HG02642 (cell line): ENCODE data around the gene TOP3B.

Experiments used
- ATAC-seq: cut with Tn5 transposase; IDR thresholded peaks from one replicate; pipeline ENCODE4 v1.9.1; 2021; ENCODE audit warnings: mild to moderate bottlenecking; ENCODE audit not compliant: unreplicated experiment, poor library complexity

Gene TOP3B

DNA sequence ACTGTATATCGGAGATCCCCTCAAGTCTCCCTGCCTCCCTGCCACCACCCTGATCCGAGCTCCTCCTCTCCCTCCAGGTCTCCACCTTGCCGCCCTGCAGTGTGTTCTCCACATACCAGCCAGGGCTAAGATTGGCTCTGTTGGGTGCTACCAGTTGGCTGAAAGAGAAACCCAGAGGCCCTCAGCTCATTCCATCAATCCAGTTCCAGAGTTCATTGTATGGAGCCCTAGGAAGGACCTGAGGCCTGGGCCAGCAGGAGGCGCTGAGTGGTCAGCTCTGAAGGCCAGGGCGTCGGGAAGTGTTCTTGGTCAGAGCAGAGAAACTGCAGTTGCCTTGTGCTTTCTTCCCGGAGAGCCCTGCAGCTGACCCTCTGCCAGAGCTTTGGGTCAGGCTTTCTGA, 2.2 kb upstream of the TOP3B start:
- no peak for ATAC-seq

DNA sequence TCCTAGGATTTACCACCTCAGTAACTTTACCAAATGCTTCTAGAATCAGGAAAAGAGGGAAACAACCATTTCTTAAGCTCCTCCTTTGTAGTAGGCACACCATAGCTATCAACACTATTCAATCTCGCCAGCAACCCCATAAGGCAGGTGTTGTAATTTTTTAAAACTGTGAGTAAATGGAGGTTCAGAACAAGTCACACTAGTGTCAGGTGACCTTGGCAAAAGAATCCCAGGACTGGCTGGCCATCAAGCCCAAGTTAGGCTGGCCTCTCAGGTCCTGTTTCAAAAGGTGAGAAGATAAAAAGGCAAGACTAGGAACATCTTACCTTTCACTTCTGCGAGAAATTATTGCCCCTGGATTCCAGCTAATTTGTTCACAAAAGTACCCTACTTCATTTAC, 713 bp downstream of the TOP3B start:
- ATAC-seq: no peak

DNA sequence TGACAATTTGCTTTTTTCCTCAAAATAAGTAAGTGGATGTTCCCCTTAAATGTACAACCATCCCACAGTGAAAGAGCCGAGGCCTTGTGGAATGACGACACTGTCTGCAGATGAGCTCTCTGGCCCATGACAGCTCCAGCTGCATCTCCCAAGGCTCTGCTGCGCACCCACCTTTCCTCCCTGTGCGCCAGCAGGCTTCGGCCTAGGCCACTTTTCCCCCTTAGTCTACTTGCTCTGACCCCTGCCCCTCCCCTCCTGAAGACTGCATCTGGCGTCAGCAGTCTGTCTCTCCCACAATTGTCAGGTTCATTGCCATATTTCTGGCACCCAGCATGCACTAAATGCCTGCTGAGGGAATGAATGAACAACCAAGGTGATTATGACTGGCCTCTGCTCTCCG, 2.0 kb downstream of the TOP3B start:
- ATAC-seq: no peak

DNA sequence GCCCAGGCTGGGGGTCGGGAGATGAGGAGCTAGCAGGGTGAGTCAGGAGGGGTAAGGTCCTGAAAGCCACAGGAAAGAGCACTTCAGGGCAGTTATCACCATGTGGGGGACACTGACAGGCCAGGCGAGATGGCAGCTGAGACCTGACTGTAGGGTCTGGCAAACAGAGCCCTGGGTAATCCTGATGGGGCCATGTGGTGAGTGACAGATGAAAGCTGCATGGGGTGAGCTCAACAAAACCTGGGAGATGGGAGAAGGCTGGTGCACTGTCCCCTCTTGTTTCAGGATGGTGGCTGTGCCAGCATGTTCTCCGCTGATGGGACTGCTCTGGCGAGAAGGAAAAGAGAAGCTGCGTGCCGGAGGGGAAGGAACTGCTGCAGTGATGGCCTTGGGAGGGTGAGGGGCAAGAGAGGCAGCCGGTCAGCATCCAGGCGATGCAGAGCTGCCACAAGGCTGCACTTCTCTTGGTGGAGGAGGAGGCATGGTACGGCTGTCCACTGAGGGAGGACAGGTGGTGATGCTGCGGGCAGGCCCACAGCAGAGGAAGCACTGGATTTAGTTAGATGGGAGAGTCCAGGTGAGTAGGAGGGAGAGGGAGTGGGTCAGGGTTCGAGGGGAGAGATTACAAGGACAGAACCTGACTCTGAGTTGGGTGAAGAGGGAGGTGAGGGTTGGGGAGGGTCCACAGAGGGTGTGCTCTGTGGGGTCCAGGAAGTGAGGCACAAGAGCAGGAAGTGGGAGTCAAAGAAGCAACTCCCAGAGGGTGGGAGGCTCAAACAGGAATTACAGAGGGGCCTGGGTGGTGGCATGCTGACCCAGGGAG, 3.8 kb downstream of the TOP3B start:
- no peak for ATAC-seq

DNA sequence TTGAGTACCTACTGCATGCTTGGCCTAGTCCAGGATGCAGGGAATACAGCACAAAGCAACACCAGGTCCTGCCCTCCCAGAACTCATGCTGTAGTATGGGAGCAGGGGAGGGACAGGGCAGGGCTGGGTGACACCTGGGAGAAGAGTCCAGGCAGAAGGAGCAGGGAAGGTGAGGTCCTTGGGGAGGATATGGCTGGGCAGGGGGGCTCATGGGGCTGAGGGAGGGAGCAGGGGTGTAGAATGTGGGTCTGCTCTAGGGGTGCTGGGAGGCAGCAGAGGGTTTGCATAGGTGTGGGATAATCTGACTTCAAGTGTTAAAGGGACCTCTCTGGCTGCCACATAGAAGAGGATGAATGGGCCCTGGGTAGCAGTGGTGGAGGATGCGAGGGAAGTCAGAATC, 4.8 kb downstream of the TOP3B start:
- no peak for ATAC-seq

DNA sequence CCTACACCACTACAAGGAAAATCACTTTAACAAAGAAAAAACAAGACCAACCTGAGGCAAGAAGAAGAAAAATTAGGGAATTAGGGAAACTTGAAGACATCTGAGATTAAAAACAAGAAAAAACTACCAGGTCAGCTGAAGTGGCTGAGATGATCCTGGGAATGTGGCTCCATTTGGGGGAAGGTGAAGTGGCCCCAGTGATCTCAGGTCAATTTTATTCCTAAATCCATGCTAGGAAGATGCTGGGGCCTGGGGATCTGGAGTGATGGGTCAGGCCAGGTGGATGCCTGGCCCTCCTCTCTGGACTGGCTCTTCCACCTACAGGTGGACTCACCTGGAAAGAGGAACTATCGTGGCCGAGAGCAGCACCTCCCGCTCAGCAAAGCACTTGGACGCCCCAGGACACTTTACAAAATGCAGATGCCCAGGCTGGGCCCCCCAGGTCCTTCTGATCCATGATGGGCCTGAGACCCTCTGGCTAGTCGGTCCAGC, 6.7 kb downstream of the TOP3B start:
- ATAC-seq: no peak

DNA sequence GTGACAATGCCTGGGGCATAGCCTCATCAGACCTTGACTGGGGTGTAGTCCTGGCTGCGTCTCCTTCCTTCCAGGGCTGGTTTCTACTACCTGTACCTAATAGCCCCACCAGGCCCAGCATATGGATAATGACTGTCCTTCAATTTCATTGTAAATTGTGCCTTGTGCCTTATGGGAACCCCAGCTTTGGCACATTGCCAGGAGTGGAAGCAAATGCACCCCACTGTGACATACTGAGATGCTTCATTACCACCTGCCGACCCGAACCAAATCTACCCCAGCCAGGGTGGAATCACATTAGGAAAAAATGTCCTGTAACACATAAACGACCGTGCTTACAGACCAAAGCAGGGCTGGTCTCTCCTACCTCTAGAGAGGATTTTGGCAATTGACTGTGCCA, 7.3 kb downstream of the TOP3B start:
- ATAC-seq: no peak

DNA sequence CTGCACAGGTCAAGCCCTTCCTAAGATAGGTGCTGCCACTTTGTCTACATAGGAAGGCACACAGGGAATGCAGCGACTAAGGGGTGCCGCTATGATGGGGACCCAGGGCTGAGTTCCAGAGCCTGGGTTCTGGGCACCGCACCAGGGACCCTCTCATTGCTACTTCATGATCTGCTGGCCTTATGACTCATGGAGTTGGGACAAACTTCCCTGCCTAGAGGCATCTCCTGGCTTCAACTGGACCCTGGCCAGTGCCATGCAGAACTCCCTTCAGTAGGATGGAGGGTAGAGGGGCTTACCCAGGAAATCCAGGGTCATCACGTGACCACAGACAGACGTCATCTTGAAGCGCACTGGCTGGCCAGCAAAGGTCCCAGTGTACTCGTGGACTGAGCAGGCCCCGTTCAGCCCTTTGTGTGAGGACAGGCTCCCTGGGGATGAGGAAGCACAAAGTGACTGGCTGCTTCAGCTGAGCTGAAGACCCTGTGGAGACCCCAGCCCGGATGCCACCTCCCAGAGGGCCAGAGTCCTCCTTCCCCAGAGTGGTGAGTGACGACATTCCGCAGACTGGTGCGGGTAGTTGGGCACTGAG, 8.4 kb downstream of the TOP3B start:
- no peak for ATAC-seq

DNA sequence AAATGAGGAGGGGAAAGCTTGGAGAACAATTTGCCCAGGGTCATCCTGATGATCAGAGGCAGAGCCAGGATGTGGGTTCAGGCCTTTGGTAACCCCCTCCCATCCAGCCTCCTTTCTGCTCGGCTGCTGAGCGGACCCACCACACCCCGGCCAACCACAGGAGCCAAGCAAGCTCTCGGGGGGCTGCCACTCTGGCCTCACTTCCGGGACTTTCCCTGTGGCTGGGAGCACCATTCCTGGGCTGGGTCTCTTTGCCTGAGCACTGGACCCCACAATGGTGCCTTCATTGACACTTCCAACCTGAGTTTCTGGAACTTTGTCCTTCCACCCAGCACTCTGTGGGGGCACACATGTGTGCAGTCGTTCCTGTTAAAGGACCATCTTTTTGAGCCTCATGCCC, 9.8 kb downstream of the TOP3B start:
- ATAC-seq: no peak

DNA sequence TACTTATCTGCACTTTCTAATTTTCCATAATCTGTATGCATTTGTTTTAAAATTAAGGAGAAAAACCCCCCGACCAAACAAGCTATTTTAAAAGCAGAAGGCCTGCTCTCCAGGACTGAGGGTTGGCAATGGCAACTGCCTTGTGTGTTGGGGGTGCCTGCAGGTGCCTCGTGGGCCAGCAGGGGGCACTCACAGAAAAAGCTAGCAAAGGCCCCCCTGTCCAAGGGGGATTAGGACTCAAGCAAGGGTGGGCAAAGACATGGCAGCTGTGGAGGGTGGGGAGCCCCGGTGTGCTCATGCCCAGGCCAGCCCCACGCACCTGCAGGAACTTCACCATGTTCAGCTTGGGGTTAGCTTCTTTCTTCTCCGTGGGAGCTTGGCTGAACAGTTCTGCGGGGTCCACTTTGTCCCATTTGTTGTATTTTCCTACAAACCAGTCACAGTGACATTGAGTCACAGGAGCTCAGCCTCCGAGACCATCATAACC, 10.3 kb downstream of the TOP3B start:
- no peak for ATAC-seq

DNA sequence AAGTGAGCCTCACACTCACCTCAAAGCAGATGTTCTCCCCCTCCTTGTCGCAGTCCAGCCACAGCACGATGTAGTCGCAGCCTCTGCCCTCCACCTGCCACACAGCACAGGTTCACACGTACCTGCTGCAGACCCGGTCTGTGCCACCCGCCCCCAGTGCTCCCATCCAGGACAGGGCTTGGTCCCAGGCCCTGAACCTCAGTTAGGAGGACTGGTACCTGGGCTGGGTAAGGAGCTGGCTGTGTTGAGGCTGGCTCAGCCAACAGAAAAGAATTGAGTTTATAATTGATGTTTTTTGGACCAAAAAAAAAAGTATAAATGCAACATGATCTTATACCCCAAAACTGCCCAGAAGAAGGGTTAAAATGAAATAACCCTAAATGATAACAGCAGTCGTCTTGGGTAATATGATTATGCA, 10.7 kb downstream of the TOP3B start:
- ATAC-seq: no peak

DNA sequence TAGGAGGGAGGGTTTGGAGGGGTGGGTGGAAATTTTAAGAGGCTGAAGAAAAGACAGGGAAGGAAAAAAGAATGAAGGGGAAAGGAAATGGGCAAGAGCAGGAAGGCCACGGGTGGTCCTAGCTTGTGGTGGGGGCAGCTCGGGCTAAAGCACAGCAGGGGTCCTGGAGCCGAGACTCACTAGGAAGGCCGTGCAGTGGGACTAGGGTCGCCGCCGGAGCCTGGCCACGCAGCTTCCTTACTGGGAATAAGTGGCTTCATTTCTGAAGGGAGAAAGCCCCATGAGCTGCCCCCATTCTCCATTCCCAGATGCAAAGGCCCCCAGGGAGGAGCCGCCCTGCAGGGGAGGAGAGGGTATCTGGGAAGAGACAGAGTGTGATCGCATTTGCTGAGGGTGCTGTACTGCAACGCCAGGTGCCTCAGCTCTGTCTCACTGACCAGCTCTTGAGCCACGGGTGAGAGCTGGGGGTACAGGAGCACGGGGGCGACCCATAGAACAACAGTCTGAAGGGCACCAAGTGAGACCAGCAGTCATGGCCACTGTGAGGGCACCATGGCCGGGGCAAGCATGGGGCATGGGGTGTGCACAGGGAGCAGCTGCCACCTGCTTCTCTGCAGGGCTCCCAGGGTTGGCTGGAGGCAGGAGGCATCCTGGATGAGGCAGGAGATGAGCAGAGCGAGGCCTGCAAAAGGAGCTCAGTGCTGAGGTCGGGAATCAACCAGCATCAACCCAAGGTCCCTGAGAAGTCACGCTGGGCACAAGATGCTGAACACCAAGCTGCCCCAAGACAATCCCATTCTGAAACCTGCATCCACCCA, 11.6 kb downstream of the TOP3B start:
- ATAC-seq: no peak

DNA sequence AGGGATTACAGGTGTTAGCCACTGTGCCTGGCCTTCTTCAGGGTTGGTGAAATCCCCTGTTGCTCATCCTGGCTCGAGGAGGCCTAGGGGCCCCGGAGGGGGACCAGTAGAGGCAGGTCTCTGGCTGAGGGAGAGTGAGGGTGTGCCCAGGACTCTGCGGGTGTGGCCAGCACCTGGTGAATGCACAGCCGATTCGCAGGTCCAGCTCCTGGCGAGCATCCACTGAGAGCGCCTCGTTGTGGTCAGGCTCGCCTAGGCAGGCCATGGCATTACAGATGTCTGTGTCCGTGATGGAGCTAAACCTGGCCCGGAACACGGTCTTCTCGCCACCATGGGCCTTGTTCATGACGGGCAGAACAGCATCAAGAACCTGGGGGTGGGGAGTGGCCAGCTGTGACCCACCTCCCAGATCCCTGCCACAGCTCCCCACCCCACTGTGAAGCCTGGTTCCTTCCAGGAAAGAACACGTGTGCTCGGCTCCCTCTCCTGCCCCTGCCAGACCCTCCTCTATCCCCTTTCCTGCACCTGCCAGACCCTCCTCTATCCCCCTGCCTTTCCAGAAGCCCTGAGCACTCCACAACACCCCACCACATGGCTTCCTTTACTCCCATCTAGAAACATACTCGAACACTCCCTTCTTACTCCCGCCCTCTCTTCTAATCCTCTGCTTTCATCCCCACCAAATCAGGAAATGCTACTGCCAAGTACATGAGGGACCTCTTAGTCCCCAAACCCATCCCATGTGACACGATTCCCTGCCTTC, 12.4 kb downstream of the TOP3B start:
- ATAC-seq: no peak

DNA sequence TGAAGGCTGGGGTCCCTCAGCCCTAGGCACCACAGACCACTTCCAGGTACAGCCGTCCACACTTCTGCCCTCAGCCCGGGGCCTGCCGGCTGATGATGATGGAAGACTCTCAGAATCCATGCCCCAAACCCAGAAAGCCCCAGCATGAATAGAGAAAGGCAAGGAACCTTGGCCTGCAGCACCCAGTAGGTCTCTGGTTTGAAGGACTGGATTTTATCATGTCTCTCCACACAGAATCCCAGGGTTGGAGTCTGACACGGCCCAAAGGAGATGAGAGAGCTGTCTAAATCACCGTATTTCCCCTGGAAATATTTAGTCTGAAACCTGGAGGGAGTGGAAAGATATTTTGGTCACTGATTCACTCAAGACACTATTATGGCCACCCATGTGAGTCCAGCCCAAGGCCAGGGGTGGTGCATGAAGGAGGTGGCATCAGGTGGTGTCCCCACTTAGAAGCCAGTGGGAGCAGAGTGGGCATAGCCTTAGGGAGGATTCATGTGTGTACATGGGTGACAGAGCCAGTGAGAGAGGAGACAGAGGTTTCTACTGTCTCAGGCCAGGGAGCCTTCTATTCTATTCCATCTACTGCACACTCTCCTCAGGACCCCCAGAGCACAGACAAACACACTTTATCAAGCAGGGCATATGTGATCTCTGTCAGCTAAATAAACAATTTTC, 14.0 kb downstream of the TOP3B start:
- ATAC-seq: no peak

DNA sequence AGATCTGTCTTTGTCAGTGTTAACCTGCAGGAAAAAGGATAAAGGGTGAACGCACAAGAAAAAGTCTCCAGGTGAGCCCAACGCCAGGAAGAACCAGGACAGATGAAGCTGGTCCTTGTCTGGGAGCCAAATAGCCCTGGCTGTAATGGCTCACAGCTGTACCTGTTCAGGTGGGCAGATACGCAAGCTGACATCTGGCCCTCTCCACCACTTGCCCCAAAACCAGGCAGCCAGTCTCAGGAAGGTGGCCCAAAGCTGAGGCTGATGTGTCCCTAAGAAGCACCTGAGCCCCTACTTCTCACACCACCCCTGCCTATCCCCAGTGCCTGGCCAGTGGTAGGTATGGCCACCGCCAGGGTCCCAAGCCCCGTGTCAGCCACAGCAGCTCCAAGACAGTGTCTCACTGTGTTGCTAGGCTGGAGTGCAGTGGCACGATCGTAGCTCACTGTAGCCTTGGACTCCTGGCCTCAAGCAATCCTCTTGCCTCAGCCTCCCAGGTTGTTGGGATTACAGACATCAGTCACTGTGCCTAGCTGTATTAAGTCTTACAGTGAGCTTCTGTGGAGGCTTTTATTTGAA, 14.8 kb downstream of the TOP3B start:
- no peak for ATAC-seq

DNA sequence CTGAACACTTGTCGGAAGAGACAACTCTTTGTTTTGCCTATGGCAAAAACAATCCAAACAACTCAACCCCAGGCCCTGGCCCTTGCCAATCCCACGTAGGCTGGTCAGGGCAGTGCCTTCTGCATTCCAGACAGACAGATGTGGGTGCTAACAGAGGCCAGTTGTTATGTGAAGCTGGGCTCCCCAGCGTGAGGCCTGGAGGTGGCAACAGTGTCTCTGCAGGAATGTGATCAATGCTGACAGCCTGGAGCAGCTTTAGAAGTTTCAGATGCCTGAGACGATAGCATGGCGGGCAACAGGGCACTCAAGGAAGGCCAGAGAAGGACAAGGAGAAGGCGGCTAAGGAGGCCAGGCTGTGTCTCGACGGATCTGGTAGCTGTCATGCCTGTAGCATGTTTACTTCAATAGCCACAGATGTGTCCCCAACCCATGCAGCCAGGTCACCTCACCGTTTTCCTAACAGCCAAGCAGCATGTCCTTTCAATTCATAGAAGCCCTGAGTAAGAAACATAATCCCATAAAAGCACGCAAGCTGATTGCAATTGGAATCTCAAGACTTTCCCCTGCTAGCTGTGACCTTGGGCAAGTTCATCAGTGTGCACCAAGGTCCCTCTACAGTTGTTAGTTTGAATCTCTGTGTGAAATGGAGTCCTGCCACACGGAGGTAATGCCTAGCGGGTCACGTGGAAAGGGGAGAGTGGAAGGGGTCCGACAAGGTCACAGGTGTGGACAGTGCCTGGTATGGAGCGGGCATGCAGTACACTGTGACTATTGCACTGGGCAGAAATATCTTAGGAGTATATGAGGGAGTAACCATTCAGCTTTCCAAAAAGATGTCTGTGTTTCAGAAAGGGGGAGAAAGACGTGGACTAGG, 15.7 kb downstream of the TOP3B start:
- ATAC-seq: no peak

DNA sequence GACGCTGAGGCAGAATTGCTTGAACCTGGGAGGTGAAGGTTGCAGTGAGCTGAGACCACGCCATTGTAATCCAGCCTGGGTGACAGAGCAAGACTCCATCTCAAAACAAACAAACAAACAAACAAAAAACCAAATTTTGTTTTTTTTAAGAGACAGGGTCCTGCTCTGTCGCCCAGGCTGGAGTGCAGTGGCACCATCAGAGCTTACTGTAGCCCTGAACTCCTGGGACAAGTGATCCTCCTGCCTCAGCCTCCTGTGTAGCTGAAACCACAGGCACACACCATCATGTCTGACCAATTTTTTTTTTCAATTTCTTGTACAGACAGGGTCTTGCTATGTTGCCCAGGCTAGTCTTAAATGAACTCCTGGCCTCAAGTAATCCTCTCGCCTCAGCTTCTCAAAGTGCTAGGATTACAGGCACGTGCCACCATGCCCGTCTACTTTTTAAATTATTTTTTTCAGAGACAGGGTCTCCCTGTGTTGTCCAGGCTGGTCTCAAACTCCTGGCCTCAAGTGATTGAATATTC, 16.8 kb downstream of the TOP3B start:
- ATAC-seq: no peak

DNA sequence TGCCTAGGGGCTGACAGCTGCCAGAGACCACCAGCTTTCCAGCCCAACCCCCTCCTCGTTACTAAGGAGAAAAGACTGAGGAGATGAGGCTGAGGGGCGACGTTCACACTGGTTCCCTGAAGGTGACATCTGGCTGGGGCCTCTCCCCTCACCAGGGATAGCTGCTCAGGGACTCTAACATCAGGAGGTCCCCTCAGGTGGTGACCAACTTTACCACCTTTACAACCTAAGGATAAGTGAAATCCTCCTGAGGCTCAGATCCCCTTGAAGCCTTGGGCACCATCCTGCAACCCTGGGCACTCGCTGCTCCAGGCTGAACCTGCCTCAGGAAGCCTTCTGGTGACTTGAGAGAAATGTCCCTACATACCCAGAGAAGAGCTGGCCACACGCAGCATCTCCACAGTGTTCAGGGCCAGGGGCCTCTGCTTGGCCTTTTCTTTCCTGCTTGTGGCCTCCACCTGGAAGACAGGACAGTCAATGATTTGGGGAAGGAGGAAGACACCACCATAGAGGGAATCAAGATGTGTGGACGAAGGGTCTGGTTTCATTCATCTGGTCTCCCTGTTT, 17.6 kb downstream of the TOP3B start:
- no peak for ATAC-seq
